HG02588 (cell line): ENCODE data around the gene MFAP3L.

ENCODE experiments used
- ATAC-seq: cut with Tn5 transposase; IDR thresholded peaks from one replicate; pipeline ENCODE4 v1.9.1; 2021; ENCODE audit warnings: mild to moderate bottlenecking, moderate library complexity; ENCODE audit not compliant: unreplicated experiment

Gene MFAP3L

DNA sequence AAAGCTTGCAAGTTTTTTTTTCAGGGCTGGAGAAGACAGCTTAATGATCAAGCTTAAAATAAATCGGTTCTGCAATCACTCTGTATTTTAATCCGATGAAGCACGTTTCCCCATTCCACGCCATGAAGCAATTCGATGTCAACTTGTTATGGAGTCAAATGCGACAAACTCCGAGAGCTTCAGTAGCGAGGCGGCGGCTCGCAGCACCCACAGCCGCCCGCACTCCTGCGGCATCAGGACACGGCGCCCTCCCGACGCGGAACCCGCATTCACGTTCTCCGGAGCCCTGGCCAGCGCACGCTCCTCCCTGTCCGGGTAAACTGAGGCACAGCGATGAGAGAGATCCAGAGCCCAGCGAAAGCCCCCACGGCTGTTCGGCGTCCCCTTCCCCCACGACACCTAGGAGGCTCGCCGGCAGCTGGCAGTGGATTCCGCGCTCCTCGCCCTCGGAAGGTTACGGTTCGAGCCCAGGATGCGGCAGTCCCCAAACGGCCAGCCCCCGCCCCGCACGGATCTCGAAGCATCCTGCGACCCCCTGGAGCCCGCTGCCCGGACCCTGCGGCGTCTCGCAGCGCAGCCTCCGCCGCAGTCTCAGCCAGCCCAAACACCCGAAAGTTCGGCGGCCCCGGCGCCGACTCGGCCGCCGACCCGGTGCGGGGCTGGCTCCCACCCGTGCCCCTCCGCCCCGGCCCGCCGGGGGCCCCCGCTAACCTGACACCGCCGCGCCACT is 507 bp downstream of the MFAP3L start:
- ATAC-seq = no peak

DNA sequence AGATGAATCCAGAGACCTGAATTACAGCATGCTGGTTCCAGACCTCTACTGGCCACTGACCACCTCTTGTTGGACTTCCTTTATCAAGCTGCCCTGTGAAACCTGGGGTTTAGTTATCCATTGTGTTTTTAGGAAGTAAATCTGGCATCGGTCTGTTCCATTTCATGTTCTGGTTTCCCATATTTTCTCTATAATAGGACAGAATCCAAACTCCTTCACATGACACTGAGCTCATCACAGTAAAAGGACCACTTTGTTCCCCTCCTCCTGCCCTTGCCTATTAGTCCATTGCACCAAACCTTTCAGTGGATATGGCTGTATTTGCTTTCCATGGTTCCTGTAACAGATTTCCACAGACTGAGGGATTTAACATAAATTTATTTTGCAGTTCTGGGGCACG is 4.0 kb downstream of the MFAP3L start:
- ATAC-seq = no peak

DNA sequence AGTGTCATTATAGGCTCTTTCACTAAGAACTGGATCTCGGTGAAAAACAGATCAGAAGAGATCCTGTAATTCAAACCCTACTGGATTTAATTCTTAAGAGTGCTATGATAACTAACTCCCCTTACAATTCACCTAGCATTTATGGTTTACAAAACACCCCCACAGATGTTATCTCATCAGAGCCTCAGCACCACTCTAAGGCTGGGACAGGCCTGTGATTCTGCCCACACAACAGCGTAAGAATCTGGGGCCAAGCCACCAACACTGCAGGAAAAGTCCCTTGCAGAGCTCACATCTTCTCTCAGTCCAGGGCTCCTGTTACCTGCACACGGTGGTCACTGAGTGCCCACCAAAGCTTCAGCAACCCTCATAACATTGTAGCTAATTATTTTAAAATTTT is 8.9 kb downstream of the MFAP3L start:
- ATAC-seq = no peak

DNA sequence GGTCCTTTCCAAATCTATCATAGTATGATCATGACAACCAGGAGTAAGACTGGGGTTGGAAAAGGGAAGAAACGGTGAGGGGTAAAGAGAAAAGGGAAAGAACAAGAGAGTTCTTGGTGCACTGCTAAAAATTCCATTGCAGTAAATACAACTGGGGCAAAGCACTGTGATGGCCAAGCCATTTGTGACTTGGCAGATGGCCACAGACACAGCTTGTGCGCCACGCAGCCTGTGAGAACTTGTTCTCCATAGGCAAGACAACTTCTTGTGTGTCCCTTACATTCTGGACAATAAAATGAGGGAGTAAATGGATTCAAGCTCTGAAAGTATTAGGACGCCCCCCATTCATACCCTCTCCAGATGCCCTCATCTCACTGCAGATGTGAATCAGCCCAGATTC is 10.9 kb downstream of the MFAP3L start:
- ATAC-seq = no peak

DNA sequence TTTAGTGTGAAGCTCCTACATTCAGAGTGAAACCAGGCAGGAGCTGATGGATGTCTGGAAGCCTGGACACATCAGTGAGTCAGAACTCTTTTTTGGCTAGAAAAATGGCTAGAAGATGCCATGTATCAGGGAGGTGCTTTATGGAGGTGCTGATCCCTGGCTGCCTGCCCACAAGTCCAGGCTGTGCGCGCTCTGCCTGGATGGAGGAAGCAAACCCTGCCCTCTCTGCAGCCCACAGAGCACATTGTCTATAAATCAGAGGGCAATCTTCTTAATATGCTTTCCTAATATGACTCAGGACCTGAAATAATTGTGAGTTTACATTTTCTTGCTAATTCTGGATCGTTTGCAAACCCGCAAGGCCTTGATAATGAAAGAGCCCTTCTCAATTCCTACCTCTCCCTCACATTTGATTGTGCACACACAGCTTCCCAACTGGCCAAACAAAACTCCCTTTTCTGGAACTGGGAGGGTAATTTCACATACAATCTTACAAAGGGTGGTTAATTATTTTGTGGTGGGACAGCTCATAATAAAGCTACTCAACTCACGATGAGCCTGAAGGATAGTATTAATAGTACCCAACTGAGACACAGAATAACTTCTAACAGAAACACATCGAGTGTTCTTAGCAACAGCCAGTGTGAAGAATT is 11.7 kb downstream of the MFAP3L start:
- no peak for ATAC-seq

DNA sequence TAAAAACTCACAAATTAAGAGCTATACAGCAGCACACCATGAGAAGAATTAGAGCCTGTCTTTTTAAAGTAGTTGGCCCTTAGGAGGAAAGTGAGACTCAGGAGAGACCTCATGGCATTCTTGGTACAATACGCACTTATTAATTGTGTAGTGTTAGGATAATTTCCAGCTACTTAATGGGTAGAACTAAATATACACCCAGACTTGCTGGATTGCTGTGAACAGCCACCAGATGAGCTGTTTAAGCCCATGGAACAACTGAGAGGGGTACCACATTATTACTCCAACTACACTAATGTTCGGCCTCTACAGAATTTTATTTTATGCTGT is 13.6 kb downstream of the MFAP3L start:
- no peak for ATAC-seq

DNA sequence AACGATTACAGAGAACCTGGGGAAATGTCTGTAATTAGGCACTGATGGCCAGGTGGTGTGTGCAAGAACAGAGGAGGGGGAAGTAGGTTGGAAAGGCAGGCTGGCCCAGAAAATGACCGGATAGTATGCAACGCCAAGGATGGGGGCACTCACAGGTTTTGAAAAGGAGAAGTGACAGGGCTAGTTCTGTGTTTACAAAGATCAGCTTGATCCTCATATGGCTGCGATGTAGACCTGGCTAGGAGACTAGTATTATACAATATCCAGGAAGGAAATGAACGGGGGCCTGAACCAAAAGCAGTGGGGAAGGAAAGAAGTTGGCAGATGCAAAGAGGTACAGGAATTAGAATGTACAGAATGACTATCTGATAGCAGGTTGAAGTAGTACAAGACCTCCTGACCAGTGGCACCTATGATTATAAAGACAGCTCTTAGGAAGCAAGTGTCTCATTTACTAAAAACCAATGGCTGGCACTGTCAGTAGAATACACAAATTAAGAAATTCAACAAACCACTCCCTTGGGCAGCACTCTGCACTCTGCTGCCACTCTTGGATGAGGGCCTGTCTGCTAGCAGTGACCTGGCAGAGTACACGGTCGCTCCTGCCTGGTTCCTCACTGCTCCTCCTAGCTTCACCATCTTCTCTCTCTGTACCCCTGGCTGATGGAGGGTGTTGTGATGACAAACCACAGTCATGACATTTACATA is 14.1 kb downstream of the MFAP3L start:
- no peak for ATAC-seq

DNA sequence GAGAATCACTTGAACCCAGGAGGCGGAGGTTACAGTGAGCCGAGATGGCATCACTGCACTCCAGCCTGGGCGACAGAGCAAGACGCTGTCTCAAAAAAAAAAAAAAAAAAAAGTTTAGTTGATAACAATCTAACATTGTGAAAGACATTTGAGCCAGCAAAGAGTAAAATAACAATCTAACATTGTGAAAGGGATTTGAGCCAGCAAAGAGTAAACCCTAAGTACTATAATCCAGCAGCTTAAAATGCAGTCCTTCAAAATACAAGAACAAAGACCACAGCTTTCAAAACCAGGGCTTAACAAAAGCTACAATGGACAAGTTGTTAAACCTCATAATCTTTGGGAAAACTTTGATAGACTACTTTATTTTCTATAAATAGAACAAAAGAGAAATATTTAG is 16.9 kb downstream of the MFAP3L start:
- ATAC-seq = no peak

DNA sequence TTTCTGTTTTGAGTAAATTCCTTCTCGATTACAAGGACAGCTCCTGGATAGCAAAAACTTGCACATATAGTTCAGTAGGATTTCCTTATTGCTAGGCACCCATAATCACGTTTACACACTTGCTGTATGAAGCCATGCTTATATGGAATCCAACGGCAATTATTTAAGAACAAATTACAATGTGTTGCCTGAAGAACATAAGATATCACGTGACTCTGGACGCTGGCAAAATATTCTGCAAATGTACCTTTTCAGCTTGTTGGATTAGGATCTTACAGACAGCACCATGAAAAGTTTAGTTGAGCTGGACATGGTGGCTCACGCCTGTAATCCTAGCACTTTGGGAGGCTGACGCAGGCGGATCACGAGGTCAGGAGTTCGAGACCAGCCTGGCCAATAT is 17.4 kb downstream of the MFAP3L start:
- ATAC-seq = no peak

DNA sequence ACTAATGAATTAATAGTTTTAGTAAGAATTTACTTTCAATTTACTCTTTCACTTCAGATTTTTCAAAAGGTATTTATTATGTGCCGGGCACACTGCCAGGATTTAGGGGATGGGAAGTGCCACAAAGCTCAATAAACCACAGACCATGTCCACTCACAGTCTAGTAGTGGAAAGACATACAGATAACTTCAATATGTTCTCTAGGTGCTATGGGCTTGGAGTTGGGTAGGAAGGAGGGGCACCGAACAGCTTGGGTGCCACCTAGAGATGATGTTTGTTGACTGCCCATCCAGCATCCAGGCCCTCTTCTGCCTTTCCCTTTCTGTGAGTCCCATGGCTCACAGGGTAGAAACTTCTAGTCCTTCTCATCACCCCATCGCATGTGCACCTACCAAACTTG is 17.8 kb downstream of the MFAP3L start:
- ATAC-seq = no peak

DNA sequence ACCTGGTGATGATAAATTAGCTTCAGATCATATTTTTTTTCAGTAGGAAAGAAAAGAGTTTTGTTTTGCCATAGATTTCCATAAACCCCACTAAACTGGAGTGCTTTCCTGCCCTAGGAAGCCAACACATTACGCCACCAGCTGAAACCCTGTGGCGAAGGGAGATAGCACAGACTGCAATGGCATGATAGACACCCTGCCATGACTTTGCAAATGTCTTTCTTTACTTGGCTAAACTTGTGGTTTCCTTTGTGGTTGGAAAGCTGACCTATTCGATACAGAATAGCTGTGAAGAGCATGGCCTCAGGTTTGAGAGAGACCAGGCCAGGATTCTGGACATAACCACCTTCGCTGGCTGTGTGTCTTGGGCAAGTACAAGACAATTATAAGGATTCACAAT is 19.1 kb downstream of the MFAP3L start:
- ATAC-seq = no peak

DNA sequence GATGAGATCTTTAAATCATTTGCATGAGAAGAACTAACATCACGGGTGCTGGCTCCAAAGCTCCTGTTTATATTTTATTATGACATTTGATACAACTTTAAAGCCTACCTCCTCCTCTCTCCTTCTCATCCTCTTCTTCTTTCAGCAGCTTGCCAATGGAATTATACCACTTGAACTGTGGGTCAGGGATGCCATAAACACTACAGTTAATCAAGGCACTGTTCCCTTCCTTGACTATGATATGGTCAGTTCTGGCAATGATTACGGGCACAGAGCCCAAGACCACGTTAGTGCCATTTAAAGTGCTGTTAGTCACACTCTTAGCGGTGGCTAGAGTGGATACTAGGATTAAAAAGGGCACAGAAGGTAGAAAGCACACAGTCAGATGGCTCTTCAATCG is 20.7 kb downstream of the MFAP3L start:
- ATAC-seq = no peak

DNA sequence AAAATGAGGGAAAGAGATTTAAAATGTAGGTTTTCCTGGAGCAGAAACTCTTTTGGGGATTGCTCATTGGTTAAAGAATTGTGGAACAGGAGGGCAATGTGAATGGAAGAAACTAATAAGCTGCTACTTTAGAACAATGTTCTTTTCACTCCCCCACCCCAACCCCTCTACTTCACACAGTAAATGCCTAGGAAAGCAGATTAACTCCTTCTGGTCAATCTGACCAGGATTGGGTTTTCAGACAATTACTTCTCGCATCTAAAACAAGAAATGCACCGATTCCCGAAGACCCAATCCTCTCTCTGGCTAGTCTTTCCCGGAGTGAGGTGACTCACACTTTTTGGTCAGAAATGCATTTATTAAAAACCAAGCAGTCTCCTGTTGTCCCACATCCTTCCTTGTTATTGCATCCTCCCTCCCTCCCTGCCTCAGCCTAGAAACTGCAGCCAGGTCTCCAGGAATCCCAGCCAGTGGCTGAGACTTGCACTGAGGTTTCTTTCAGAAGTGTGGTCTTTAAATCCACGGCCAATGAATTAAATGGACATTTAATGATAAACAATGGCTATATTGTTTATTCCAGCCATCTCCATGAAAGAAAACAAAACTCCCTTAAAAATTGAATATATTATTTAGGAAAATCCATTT is 21.4 kb downstream of the MFAP3L start:
- ATAC-seq = no peak

DNA sequence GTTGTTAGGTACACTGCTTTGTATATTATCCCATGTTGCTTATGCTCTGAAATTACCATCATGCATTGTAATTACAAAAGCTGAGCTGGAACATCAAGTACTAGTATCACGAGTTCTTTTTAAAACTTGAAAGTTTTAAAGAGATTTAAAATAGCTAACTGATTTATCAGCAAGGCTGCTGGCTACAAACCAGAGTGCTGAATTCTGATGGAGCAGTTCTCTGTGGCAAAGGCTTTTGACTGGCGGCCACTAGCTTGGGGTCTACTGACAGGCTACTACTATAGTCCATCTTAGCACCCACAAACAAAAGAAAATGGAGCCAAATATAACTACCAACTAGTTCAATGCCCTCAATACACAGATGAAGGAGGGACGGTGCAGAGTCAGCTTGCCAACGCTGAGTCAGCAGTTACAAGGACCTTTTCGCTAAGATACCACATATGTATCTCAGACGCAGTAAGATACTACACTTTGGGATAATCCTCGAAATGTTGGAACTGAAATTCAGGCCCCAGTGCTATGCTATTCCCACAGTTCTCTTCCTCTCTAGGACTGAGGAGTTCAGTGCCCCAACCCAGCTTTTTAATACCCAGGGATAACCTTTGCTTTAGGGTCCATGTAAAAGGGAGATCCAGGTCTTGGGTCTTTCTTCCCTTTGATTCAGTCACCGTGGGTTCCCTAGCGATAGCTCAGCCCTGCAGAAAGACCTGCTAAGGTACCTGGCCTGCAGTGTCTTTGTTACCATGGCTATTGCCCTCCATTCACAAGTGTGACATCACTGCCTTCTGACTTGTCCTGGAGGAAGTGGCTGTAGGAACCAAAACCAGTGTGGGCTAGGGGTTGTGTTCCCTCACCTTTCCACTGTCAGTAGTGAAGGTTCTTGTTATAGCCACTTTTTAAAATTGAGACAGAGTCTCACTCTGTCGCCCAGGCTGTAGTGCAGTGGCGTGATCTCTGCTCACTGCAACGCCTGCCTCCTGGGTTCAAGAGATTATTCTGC is 22.8 kb downstream of the MFAP3L start:
- no peak for ATAC-seq

DNA sequence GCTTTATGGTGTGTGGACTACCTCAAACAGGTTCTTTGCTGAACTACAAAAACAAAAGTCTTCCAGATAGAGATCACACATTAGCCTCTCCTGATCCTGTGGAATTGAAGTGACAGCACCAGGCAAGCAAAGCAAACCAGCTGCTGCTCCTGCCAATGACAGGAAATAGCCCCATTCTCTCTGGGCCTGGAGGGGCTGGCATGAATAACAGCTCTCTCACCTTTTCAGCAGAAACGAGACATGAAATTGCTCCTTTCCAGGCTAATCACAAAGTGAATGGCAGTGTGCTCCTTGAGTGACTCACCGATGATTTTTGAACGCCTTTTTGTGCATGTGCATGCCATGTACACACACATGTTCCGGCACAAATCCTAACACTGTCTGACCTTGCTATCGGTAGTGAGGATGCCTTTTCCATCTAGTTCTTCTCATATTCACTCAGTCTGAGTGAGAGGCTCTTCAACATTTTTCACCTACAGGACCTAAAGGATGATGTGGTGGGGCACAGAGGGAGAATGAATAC is 24.4 kb downstream of the MFAP3L start:
- no peak for ATAC-seq

DNA sequence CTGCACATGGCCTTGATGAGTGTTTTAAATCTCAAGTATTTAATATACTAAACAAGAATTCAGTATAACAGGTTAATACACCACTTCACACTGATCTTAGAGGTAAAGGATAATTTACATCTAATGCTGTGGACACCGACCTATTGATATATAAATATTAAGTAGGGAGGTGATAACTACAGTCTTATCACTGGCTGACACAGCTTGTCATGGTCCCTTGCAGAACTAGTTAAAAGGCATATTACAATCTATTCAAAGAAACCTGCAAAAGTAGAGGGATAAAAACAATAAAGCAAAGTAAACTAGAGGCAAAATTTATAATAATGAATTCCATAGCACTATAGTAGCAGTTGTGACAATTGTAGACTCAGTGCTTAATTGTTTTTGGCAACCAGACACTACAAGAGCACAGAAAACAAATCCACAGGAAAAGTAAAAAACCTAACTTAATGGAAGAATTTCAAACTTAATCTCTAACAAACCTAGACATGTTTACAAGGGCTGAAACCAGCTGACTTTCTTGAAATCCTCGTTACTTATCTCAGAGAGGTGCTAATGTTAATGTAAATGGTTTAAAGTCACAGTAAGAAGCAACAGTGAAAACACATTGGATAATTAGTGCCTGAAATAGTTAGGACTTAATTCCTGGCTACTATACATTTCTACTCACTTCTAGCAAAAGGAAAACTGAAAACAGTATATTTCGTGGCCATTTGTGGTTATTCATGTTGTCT is 25.0 kb downstream of the MFAP3L start:
- ATAC-seq = no peak

DNA sequence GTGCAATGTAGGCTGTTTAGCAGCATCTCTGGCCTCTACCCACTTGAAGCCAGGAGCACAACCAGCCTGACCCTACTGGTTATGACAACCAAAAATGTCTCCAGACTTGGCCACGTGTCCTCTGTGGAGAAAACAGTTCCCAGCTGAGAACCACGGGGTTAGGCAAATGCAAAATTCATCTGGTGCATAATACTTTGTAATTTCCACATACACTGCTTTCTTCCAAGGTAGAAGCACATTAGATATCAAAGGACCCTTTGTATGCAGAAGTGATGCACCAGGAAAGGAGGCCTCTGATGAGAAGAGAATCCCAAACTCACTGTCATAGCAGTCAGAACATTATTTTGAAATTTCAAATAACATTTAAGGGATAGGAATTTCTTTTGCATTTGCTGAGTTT is 26.3 kb downstream of the MFAP3L start:
- ATAC-seq = no peak

DNA sequence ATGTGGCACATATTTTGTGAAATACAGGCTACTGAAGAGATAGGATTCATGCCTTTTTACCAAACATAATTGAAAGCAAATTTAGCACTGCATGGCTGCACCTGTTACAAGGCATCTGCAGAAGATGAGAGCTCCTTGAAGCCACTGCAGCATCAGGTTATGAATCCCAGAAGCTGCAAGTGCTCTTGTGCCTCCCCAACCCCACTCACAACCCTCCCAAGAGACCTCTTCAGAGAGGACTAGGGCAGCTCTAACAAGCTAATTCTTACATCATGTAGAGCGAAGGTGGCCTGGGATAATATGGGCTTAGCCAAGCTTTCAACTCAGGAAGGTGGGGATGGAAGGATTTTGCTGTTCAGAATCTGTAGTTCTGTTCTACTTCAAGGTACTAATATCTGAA is 27.2 kb downstream of the MFAP3L start:
- ATAC-seq = no peak

DNA sequence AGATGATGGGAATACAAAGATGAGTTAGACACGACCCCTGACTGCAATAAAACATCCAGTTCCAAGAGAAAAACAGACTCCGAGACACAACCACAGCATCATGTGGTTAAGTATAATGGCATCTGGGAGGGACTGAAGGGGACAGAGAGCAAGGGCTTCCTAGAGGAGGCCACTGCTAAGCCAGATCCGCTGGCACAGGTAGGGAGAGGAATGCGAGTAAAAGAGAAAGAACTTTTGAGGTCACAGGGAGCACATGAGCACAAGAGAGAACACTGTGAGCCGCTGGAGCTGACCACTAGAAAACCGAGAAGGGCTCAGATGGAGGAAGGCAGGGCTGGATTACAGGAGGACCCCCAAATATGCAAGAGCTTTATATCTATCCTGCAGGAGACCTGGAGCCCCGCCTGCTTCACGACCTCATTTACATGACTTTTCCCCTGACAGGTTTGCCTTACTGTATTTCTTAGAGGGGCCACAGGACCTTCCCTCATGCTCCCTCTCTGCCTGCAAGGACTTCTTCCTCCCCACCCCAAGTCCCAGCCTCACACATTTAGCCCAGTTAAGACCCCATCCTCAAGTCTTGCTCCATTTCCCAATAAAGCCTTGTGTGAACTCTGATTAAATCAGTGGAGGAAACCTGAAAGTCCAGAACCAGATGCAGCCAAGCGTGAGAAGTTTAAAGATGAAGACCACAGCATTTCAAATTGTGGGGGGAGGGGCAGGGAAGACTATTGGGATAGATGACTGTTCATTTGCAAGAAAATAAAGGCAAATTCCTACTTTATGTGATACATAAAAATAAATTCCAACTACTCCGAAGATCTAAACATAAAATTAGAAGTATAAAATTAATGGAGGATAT is 29.6 kb downstream of the MFAP3L start:
- ATAC-seq = no peak
